DMS53 treated with DMSO at 0.1 percent for 48 hours (cell line): ENCODE measurements around the gene GNA14.
"Not testable (repeated sequence)": the region's sequence is repeated elsewhere in the genome, so short reads cannot be mapped to it uniquely, and the experiment has no call there.

ENCODE experiments used
- DNase-seq: peaks from one replicate; lab custom pipeline; 2025; ENCODE audit not compliant: unreplicated experiment; lab: John Stamatoyannopoulos, UW

The GNA14 gene

GRCh38 chr9:77592476-77592875 is 55.6 kb downstream of the GNA14 start:
- no peak for DNase-seq

- DNase-seq: peak; percentile 96
Observed at GRCh38 chr9:77589046-77589795, 58.9 kb downstream of the GNA14 start.

- DNase-seq: peak; percentile 38
Observed at GRCh38 chr9:77588271-77588937, 59.7 kb downstream of the GNA14 start.

- DNase-seq: no peak
Observed at GRCh38 chr9:77587851-77588250, 60.3 kb downstream of the GNA14 start.

GRCh38 chr9:77587042-77587441 is 61.1 kb downstream of the GNA14 start:
- DNase-seq: no peak

- no peak for DNase-seq
Observed at GRCh38 chr9:77586591-77586990, 61.5 kb downstream of the GNA14 start.

GRCh38 chr9:77585335-77585786 is 62.8 kb downstream of the GNA14 start:
- no peak for DNase-seq

GRCh38 chr9:77584927-77585326 is 63.2 kb downstream of the GNA14 start:
- DNase-seq: not testable (repeated sequence)

- DNase-seq: no peak
Observed at GRCh38 chr9:77582961-77583576, 65.1 kb downstream of the GNA14 start.

- DNase-seq: no peak
Observed at GRCh38 chr9:77582525-77582924, 65.6 kb downstream of the GNA14 start.

- no peak for DNase-seq
Observed at GRCh38 chr9:77575785-77576184, 72.3 kb downstream of the GNA14 start.

- no peak for DNase-seq
Observed at GRCh38 chr9:77569335-77569734, 78.8 kb downstream of the GNA14 start.

- DNase-seq: no peak
Observed at GRCh38 chr9:77563174-77563573, 84.9 kb downstream of the GNA14 start.

GRCh38 chr9:77562019-77562748 is 85.9 kb downstream of the GNA14 start:
- no peak for DNase-seq

- DNase-seq: no peak
Observed at GRCh38 chr9:77561331-77562018, 86.6 kb downstream of the GNA14 start.

GRCh38 chr9:77556396-77556795 is 91.7 kb downstream of the GNA14 start:
- no peak for DNase-seq

- no peak for DNase-seq
Observed at GRCh38 chr9:77554586-77555105, 93.5 kb downstream of the GNA14 start.

GRCh38 chr9:77547106-77547730 is 100.9 kb downstream of the GNA14 start:
- DNase-seq: no peak

GRCh38 chr9:77546376-77546950 is 101.7 kb downstream of the GNA14 start:
- no peak for DNase-seq

- DNase-seq: no peak
Observed at GRCh38 chr9:77544546-77544945, 103.6 kb downstream of the GNA14 start.
